ENCODE data around the gene HMCN2. TPM values are rescaled to one million over a fixed set of nuclear protein-coding genes. Genes with fewer than 3 reads are reported as not detected.

HMCN2 gene
- total and polyA plus RNA-seq, 2 experiments from 2014 or later, result 0.50 to 0.54 TPM

DNA sequence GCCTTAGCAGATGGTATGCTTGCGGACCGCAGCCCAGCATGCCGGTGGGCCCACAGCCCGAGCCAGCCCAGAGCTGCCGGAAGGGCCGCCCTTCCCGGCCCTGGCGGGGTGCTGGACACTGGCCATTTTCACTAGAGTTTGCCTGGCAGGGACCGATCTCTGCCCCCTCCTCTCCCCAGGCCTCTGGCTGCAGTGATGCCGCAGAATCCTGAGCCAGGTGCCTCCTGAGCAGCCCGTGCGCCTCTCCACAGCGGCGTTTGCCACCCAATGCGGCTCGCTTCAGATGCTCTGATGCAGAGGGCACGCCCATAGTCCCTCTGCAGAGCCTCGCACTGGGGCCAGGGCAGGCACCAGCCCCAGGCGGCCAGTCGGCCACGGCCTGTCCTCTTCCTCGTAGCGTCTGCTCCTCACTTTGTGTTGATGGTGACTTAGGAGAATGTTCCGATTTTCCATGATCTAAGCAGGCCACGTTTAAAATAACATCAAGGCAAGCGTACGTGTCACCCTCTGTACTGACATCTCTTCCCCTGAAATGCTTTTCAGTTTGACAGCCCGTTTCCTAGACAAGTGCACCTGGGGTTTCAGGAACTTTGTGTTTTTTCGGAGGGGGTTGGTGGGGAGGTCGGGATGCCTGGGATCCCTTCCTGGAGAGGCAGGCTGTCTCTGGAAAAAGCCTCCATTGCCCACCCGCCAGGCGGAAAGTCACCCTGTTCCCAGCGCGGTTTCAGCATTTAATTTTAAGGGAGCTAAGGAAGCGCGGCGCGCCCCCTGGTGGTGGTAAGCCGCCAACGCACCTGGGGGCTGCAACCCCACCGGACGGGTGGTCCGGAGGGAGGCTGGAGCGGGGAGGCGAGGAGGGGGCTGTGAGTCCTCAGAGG lies 29.8 kb upstream of the HMCN2 start:
- Histone ChIP-seq H2AFZ (no peak overlapping the region), H3K79me2 (no peaks in the 10 kb centered on the region), H4K20me1 (ENCODE audit: insufficient read depth, poor library complexity, severe bottlenecking) (no peaks in the 10 kb centered on the region), H3K4me2 (peak overlapping the region; percentile 49), H3K4me3 (no peak overlapping the region), H3K27me3 (no peaks in the 10 kb centered on the region), H3K9me3 (ENCODE audit: low read depth) (no peaks in the 10 kb centered on the region), H3K36me3 (replicated peaks; ENCODE audit: insufficient read depth, low read depth) (no peaks in the 10 kb centered on the region), H3K9me2 (replicated peaks; ENCODE audit: insufficient read depth) (no peaks in the 10 kb centered on the region), H3K27ac (no peak overlapping the region), H3K4me1 (ENCODE audit: insufficient read depth) (no peaks in the 10 kb centered on the region)
- DNase-seq (ENCODE audit: low spot score), result peak; percentile 76
- TF ChIP-seq, protein P1, sequence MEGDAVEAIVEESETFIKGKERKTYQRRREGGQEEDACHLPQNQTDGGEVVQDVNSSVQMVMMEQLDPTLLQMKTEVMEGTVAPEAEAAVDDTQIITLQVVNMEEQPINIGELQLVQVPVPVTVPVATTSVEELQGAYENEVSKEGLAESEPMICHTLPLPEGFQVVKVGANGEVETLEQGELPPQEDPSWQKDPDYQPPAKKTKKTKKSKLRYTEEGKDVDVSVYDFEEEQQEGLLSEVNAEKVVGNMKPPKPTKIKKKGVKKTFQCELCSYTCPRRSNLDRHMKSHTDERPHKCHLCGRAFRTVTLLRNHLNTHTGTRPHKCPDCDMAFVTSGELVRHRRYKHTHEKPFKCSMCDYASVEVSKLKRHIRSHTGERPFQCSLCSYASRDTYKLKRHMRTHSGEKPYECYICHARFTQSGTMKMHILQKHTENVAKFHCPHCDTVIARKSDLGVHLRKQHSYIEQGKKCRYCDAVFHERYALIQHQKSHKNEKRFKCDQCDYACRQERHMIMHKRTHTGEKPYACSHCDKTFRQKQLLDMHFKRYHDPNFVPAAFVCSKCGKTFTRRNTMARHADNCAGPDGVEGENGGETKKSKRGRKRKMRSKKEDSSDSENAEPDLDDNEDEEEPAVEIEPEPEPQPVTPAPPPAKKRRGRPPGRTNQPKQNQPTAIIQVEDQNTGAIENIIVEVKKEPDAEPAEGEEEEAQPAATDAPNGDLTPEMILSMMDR (IDR thresholded peaks at IDR 0.05; ENCODE audit: poor library complexity), result peak; percentile 99
- no peak for TF ChIP-seq EZH2phosphoT487 (IDR thresholded peaks at IDR 0.05; ENCODE audit: low read depth, severe bottlenecking, unreplicated experiment)
- 64% methylated on average over 43 of the region's 45 CpGs for WGBS (ENCODE audit: low lambda C conversion rate, missing lambda C conversion rate)

DNA sequence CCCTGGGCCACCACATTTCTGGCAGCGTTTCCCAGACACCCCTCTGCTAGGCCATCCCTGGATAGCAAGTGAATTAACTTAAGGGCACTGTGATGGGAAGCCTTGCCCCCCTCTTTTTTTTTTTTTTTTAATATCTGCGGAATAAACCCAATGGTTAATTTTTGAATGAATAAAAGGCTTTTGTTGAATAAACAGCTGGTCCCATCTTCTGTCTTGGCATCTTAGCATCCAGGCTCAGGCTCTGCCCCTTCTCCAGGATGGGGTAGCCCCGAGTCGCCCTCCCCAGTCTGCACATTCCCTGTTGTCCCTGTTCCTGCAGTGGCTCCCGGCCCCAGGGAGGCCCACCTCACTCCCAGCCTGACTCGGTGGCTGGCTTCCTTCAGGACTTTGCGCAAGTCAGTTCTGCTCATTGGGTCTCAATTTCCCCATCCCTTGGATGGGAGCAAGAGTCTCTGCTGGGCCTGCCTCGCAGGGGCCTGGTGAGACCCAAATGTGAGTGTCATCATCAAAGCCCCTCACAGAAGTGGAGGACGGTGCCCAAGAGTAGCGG lies 29.0 kb upstream of the HMCN2 start:
- TF ChIP-seq, protein P1 (IDR thresholded peaks at IDR 0.05; ENCODE audit: poor library complexity), result no peak
- TF ChIP-seq EZH2 (IDR thresholded peaks at IDR 0.05; ENCODE audit: borderline replicate concordance) (no peak), EZH2phosphoT487 (IDR thresholded peaks at IDR 0.05; ENCODE audit: low read depth, severe bottlenecking, unreplicated experiment) (no peak)
- Histone ChIP-seq H3K36me3 (replicated peaks; ENCODE audit: insufficient read depth, low read depth) (no peaks in the 10 kb centered on the region), H3K4me2 (peak overlapping the region; percentile 49), H3K27me3 (no peaks in the 10 kb centered on the region), H3K79me2 (no peaks in the 10 kb centered on the region), H3K9me2 (replicated peaks; ENCODE audit: insufficient read depth) (no peaks in the 10 kb centered on the region), H4K20me1 (ENCODE audit: insufficient read depth, poor library complexity, severe bottlenecking) (no peaks in the 10 kb centered on the region), H3K9me3 (ENCODE audit: low read depth) (no peaks in the 10 kb centered on the region), H3K4me3 (no peak overlapping the region), H2AFZ (no peak overlapping the region), H3K4me1 (ENCODE audit: insufficient read depth) (no peaks in the 10 kb centered on the region), H3K27ac (no peak overlapping the region)
- WGBS (ENCODE audit: low lambda C conversion rate, missing lambda C conversion rate), result 78% methylated on average over 10 of the region's 10 CpGs
- DNase-seq (ENCODE audit: low spot score), result no peak

DNA sequence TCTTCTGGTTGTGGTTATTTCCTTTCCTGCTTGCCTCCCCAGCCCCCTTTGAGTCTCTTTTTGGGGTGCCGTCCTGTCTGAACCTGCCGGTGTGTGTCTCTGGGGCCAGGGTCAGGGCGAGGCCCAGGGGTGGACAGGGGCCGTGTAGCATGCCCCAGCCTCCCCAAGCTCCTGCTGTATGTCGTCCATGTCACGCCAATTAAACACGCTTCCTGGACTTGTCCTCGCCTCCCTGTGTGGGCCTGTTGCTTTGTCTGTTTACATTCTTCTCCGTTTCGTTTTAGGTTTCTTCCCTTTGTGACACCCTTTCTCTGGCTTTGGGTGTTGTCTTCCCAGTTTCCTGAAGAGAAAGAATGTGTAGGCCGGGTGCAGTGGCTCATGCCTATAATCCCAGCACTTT lies 28.5 kb upstream of the HMCN2 start:
- no peak overlapping the region for H3K4me2 ChIP-seq
- DNase-seq (ENCODE audit: low spot score), result no peak
- no peaks in the 10 kb centered on the region for H3K27me3 ChIP-seq
- no peaks in the 10 kb centered on the region for H3K36me3 ChIP-seq (replicated peaks; ENCODE audit: insufficient read depth, low read depth)
- no peaks in the 10 kb centered on the region for H3K79me2 ChIP-seq
- no peaks in the 10 kb centered on the region for H3K9me2 ChIP-seq (replicated peaks; ENCODE audit: insufficient read depth)
- no peak overlapping the region for H3K4me3 ChIP-seq
- H3K27ac ChIP-seq, result no peak overlapping the region
- TF ChIP-seq EZH2phosphoT487 (IDR thresholded peaks at IDR 0.05; ENCODE audit: low read depth, severe bottlenecking, unreplicated experiment), result no peak
- TF ChIP-seq, protein P1 (IDR thresholded peaks at IDR 0.05; ENCODE audit: poor library complexity), result no peak
- no peak for TF ChIP-seq EZH2 (IDR thresholded peaks at IDR 0.05; ENCODE audit: borderline replicate concordance)
- H4K20me1 ChIP-seq (ENCODE audit: insufficient read depth, poor library complexity, severe bottlenecking), result no peaks in the 10 kb centered on the region
- 81% methylated on average over 11 of the region's 11 CpGs for WGBS (ENCODE audit: low lambda C conversion rate, missing lambda C conversion rate)
- no peaks in the 10 kb centered on the region for H3K4me1 ChIP-seq (ENCODE audit: insufficient read depth)
- no peaks in the 10 kb centered on the region for H3K9me3 ChIP-seq (ENCODE audit: low read depth)
- H2AFZ ChIP-seq, result no peak overlapping the region

Data from hepatocyte (in vitro differentiated cells).